ENCODE results near the gene OR52E8.
A peak's percentile ranks its signal among the peaks of the same experiment; 100 is the strongest.

Gene OR52E8

GRCh38 chr11:5857590-5857989 lies at the start of gene OR52E8:
Gene OR52E8, minus strand, starts transcription at chr11:5857690. Its CDS starts 0 bp downstream, at chr11:5857690.
- no peak for DNase-seq

DNA sequence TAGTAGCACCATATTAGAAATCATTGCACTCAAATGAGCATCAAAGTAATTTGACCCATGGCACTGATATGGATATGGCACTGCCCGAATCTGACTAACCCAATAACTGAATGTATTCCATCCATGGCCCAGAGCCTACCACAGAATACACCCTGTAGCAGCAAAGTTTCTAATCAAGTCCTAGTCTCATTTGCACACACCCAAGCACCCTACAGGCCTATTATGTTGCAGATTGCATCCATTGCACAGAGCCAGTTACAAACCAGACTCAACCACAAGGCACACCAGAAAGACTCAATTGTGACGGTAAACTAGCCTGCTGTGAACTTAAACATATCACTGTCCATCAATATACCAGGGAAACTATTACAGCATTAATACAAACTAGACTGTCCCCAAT lies 42.0 kb upstream of the OR52E8 start:
- DNase-seq, result no peak

DNA sequence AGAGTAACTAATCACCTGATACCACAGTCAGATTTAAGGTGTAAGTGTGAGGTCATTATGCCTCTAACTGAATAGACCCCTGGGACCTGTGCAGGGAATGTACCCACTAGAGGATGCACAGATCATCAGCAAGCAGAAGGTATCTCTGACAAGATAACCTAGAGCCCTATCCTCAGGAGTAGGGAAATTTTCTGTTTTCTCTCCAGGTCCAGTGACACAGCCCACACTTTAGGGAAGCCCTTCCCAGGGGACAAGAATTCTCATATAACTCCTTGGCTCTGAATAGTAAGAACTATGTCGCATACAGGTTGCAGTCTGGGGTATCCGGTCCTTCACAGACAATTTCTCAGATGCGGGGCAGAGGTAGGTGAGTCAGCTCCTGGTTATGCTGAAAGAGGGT lies 35.4 kb upstream of the OR52E8 start, which contains the start of gene OR52E5:
Gene OR52E5, plus strand, starts transcription at position 301 of the 400 bp plus-strand sequence. CDS start 7,569 bp downstream, outside the sequence.
- no peak for DNase-seq

DNA sequence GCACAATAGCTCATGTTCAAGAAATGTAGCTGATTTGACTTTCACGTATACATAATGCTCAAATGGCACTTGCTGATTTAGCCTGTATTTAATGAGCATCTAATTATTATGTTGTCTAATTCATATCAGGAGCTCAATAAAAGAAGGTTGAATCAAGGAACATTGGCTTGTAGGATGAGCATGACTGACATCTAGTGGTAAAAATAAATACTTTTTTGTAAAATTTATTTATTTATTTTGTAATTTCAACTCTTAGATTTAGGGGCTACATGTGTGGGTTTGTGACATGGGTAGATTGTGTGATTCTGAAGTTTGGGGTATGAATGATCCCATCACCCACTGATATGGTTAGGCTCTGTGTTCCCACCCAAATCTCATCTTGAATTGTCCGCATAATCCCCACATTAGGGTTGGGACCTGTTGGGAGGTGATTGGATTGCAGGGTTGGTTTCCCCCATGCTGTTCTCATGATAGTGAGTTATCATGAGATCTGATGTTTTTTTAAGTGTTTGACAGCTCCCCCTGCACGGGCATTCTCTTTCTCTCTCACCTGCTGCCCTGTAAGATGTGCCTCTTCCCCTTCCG lies 33.8 kb upstream of the OR52E8 start:
- no peak for DNase-seq

DNA sequence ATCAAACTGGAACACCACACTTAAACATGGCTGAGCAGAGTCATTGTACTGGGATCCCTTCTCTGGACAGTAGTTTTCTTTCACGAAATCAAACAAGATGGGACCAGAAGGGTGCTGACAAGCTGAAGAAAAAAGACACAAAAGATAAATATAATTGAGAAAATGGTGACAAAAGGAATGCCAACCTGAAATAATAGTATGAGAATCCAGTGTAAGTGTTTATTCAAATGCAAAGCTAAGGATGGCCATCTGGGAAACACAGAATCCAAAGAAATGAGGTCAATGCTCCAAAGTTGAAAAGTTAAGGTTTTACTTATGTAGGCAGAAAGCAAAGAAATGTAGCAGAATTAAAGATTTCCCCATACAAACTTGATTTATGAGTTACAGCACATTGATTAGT lies 30.2 kb upstream of the OR52E8 start:
- no peak for DNase-seq

GRCh38 chr11:5887172-5887571 lies 29.7 kb upstream of the OR52E8 start:
- DNase-seq, result no peak

DNA sequence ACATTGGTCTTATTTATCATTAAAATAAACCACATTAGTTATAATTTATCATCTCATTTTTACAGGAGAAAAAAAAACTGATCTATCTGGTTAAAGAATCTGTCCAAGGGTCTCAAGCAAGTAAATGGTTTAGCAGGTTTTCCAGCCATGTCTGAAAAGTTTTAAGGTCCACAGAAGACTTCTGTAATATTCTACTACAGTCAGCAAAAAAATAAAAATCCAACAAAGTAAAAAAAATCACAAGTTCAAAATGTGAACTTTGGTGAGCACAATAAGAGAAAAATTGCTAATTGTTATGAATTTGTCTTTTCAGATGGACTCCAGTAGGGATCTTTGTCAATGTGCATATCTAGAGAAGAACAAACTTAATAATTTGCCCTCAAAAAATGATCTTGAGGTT lies 24.3 kb upstream of the OR52E8 start:
- DNase-seq, result no peak

GRCh38 chr11:5880329-5880728 lies 22.8 kb upstream of the OR52E8 start, which contains the start of gene OR52E4:
Gene OR52E4, plus strand, starts transcription at chr11:5880629. Its CDS starts 3,664 bp downstream, at chr11:5884293.
- DNase-seq, result no peak

DNA sequence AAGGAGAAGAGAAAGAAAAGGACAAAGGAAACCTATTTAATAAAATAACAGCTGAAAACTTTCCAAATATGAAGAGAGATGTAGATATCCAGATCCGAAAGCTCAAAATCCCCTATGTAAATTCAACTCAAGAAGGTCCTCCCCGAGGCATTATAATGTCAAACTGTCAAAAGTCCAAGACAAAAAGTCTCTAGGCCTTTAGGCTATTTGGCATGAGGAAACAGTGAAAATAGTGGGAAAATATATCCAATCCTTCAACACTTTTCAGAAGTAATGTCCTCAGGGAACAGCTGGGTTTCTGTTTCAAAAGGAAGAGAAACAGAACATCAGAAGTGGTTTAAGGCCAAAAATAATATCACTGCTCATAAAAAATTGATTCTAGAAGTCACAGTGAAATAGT lies 21.1 kb upstream of the OR52E8 start:
- DNase-seq, result no peak

DNA sequence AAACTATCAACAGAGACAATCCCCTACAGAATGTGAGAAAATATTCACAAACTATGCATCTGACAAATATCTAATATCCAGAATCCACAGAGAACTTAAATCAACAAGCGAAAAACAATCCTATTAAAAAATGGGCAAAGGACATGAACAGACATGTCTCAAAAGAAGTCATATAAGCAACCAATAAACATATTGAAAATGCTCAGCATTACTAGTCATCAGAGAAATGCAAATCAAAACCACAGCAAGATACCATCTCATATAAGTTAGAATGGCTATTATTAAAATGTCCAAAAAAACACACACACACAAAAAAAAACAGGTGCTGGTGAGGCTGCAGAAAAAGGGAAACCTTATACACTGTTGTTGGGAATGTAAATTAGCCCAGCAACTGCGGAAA lies 8.3 kb upstream of the OR52E8 start:
- no peak for DNase-seq

GRCh38 chr11:5851002-5851401 lies 6.5 kb downstream of the OR52E8 start:
- DNase-seq, result no peak

DNA sequence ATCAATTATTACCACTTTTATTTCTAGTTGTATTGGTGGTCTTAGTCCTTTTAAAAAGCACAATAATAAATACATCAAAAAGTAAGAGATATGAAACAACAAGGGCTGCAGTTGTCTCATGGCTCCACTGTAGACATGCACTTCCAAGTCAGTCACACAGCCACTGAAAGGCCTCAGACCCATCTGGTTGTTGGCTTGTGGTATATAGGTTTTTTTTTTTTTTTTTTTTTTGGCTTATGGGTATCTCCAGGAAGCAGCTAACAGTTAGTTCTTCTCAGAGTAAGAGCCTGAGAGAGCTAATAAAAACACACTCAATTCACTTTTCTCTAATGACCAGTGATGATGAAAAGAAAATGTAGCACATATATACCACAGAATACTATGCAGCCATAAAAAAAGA lies 9.8 kb downstream of the OR52E8 start:
- no peak for DNase-seq

GRCh38 chr11:5846701-5847100 lies 10.8 kb downstream of the OR52E8 start:
- no peak for DNase-seq

- DNase-seq, result no peak
Observed at GRCh38 chr11:5841797-5842196, 15.7 kb downstream of the OR52E8 start, which contains the start of gene OR52E6. Gene OR52E6, minus strand, starts transcription at chr11:5841897. Its CDS starts 0 bp downstream, at chr11:5841897.

DNA sequence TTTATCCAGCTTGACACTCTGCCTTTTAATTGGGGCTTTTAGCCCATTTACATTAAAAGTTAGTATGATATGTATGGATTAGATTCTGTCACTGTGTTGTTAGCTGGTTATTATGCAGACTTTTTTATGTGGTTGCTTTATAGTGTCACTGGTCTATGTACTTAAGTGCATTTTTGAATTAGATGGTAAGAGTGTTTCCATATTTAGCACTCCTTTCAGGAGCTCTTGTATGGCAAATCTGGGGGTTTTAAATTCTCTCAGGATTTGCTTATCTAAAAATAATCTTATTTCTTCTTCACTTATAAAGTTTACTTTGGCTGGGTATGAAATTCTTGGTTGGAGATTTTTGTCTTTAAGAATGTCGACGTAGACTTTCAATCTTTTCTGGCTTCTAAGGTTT lies 19.8 kb downstream of the OR52E8 start:
- DNase-seq, result no peak

DNA sequence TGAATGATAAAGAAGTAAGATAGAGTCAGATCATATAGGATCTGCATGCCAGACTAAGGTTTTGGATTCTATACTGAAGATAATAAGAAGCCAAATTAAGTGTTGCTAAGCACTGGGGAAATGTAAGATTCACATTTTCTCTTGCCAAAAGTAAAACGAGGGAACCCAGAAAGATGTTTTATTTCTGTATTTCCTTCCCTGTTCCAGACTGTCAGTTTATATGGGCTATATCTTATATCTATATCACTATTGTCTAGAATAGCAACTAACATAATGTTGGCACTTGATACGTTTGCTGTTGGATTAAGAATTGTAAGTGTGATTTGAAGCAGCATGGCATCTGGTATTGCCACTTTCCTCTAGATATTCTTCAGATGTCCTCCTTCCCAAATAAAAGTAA lies 24.0 kb downstream of the OR52E8 start:
- no peak for DNase-seq

GRCh38 chr11:5831196-5831829 lies 26.2 kb downstream of the OR52E8 start:
- DNase-seq, result no peak

- DNase-seq, result no peak
Observed at GRCh38 chr11:5818245-5818886, 39.1 kb downstream of the OR52E8 start.

DNA sequence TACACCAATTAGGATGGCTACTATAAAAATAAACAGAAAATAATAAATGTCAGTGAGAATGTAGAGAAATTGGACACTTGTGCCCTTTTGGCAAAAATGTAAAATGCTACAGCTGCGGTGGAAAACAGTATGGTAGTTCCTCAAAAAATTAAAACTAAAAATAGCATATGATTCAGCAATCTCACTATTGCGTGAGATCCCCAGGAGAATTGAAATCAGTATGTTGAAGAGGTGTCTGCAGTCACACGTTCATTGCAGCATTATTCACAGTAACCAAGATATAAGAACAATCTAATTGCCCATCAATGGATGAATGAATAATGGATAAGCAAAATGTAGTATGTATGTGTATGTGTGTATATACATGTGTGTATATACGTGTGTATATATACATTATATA lies 42.0 kb downstream of the OR52E8 start:
- no peak for DNase-seq

GRCh38 chr11:5809905-5810795 lies 47.3 kb downstream of the OR52E8 start:
- DNase-seq, result no peak

GRCh38 chr11:5809122-5809519 lies 48.4 kb downstream of the OR52E8 start:
- DNase-seq, result peak in 1 of 2 donors; percentile 19

DNA sequence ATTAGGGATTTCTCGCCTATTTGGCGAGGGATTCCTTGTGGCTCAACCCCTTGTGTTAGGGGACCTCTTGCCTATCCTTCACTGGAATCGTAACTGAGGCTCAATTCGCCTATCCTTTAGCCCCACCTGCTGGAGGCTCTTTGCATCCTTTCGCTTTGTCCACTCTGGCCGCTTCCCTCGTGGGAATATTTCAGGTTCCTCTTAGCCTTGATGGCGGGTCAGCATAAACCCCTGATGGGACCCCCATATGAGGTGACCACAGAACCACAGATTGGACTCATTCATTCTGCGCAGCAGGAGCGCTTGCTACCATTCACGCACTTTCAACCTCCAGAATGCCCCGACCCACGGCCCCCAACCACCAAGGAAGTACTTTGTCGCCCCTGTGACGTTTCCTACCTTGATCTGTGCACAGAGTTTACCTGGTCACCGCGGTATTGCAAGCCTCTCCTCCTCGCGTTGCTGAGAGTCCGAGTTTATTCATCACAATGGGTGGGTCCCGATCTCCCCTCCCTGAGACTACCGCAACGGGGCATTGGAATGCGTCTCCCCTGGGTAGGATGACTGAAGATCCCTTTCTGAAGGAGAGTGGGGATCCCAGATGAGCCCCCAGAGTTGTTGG lies 48.9 kb downstream of the OR52E8 start, which contains the start of gene OR52N2:
Gene OR52N2, plus strand, starts transcription at position 425 of the 622 bp plus-strand sequence. CDS start 11,412 bp downstream, outside the sequence.
- peak; percentile 72 to 80 for DNase-seq

All from CD4-positive, alpha-beta T cell treated with Interferon alpha-2 for 1 hour (primary cell).